GM15510 (cell line): ENCODE data around the gene COX15.

ENCODE experiments used
- POLR2A ChIP-seq: IDR thresholded peaks from 3 replicates; pipeline ENCODE4 v1.6.1; 2011; ENCODE audit warnings: borderline replicate concordance; ENCODE audit not compliant: insufficient read length; ENCODE audit errors: extremely low read depth

COX15 gene

DNA sequence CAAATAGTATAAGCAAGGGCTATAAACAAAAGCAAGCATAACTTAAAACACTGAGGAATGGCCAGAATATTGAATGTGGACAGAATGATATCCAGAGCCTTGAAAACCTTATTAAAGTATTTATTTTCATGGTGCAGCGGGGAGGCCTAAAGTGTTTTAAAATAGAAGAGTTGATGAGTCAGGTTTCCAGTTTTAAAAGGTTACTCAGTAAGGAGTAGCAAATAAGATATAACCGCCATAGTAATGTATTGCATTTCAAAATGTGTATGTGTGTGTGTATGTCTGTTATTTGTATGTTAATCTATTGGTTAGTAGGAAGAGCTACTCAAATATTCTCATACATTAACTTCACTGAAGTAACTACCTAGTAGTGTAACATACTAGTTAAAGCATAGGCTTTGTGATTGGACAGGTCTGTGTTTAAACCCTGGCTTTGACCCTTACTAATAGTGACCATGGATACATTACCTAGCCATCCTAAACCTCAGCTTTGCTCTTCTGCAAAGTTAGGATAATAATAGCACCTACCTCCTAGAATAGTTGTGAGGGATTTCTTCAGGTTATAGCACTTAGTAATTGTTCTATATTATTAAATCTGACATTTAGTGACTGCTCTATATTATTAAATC, 17.0 kb upstream of the COX15 start:
- no peak for TF ChIP-seq POLR2A

DNA sequence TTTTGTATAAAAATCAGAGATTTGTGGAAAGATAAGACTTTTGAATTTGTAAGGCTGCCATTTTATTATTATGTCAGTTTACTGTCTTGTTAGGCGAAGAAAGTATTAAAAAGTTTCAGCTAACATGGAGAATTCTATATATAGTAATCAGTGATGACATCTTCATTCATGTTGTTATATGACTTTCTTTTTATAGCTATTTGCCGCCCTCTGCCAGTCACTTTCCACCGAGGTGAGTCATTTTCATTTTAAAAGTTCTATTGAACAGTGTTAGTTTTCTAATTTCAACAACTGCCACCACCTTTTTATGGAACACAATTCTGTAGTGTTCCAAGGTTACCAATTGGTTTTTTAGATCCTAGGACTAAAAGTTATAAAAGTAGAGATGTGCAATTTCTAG, 11.9 kb upstream of the COX15 start:
- no peak for TF ChIP-seq POLR2A

DNA sequence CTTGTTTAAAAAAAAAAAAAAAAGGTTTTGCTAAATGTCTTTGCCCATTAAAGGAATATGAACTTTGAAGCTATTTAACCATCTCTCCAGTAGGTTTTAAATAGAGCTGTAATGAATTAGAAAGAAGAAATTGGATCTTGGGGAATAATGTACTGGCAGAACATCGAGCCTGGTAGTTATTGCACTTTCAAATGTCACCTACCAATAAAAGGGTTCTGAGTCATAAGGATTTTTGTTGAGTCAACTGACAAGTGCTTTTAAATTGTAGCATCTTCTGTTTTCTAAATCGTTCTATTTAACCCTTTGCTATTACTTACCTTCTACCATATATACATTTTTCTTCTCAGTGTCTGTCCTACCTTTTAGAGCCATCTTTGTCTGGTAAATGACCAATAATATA, 10.8 kb upstream of the COX15 start:
- TF ChIP-seq POLR2A: no peak

DNA sequence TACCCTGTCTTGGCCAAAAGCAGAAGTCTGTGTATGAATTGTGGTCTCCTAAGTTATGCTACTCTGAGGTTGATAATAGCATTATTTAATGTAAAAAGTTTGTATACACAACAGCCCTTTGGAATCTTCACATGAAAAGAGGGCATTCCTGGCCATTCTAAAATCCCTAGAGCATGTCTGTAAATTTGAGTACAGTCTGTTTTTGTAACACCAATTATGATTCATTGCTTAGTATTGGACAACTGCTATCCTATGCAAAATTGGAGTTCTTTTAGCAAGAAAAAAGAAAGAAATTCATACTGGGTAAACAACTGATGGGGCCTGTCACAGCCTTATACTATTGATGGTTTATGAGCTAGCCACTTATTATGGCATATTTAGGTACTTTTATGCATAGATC, 10.3 kb upstream of the COX15 start:
- no peak for TF ChIP-seq POLR2A

DNA sequence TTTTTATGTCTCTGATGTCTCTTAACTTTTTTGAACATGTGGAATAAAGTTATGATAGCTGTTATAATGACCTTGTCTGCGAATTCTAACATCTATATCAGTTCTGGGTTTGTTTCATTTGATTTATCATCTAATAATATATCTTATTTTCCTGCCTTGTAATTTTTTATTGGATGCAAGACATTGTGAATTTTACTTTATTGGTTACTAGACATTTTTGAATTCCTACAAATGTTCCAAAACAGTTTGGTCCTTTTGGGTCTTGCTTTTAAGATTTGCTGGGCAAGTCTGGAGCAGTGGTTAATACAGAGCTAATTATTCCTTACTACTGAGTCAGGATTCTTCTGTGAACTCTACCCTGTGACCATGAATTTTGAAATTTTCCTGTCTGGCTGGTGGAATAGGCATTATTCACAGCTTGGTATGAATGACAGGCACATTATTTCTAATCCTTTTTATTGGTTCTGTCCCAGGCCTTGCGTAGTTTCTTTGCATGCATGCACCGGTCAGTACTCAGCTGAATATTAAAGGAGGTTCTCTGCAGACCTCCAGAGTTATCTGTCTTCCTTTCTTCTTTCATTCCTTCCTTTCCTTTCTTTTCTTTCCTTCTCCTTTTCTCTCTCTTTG, 9.1 kb upstream of the COX15 start:
- TF ChIP-seq POLR2A: no peak

DNA sequence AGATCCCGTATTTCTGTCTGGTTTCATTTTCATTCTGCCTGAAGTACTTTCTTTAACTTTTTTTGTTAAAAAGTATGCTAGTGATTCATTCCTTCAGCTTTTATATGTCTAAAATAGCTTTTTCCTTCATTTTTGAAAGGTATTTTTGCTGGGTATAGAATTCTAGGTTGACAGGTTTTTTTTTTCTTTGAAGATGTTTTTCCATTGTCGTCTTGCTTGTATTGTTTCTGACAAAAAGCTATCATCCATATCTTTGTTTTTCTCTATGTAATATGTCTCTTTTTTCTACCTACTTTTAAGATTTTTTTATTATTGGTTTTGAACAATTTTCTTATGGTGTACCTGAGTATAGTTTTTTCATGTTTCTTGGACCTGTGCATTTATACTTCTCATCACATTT, 8.3 kb upstream of the COX15 start:
- no peak for TF ChIP-seq POLR2A

DNA sequence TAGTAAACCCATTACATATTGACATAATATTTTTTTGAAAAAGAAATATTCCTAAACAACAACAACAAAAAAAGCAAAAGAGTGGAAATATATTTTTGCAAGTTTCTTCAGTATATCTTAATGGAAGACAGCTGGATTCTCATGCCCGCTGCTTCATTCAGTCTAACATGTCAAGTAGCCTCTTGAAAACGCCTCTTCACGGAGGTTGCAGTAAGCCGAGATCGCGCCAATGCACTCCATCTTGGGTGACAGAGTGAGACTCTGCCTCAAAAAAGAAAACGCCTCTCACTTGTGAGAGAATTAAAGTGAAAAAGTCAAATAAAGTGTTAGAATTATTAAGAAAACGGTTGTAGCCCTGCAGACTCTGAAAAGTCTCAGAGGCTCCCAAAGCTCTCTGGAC, 1.4 kb upstream of the COX15 start:
- no peak for TF ChIP-seq POLR2A

DNA sequence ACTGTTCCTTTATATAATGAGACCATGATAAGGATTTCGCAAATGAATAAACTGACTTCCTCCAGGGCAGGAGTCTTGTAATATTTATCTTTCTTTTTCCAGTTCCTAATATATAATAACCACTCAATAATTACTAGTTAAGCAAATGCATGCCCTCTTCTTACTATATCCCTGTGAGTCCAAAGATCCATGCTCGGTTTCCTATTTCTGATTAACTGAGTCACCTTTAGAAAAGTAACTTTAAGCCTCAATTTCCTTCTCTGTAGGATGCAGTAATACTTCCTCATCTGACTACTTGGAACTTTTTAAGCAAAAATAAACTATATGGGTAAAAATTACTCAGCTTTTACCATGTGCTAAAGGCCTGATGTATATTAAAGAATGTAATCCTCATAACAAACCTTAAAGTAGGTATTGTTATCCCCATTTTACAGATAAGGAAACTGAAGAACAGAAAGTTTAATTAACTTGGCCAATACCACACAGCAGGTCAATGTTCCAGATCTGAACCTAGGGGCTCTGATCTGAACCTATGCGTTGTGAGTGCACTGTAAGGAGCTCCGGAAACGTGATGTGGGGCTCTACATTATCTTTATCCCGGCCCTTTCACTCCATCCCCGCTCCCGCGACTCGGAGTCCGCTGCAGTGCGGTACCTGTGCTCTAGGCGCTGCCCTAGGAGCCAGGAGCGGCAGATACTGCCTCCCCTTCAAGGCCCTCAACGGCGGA, 458 bp downstream of the COX15 start:
- no peak for TF ChIP-seq POLR2A

DNA sequence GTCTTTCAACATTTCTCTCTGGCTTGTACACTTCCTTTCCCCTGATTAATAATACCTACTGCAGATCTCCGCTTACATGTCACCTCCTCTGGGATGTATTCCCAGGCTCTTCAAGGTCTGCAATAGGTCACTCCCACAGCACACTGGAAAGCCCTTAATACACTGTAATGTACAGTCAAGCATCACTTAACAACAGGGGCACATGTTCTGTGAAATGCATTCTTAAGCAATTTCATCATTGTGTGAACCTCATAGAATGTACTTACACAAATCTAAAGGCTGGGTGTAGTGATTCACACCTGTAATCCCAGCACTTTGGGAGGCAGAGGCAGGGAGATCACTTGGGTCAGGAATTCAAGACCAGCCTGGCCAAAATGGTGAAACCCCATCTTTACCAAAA, 1.9 kb downstream of the COX15 start:
- TF ChIP-seq POLR2A: no peak

DNA sequence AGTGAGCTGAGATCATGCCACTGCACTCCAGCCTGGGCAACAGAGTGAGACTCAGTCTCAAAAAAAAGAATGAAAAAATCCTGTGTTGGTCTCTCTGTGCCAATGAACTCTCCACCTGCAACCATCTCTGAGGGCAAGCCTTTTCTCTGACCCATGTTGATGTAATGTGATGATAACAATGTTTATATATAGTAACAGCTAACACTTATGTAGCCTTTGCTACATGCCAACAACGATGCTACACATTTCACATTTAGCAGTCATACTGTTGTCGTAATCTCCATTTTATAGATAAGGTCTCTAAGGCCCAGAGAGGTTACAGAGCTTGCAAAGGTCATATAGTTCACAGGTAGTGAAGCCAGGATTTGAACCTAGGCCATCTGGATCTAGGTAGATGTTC, 11.5 kb downstream of the COX15 start:
- TF ChIP-seq POLR2A: no peak

DNA sequence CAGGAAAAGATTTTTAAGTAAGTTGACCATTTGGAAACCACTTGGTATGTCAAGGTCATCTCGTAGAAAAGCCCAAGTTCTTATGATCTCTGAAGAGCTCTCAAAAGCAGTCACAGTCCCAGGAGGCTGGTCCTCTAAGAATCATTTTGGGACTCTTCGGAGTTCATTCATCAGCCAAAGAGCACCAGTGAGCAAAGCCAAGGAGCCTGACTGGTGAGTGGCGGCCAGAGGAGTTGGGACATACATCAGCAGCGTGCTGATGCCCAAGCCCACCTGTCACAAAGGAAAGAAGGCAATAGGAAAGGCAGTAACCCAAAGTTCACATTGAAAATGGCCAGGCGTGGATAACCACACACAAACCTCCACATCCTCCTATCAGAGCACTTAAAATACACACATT, 17.5 kb downstream of the COX15 start:
- TF ChIP-seq POLR2A: no peak

DNA sequence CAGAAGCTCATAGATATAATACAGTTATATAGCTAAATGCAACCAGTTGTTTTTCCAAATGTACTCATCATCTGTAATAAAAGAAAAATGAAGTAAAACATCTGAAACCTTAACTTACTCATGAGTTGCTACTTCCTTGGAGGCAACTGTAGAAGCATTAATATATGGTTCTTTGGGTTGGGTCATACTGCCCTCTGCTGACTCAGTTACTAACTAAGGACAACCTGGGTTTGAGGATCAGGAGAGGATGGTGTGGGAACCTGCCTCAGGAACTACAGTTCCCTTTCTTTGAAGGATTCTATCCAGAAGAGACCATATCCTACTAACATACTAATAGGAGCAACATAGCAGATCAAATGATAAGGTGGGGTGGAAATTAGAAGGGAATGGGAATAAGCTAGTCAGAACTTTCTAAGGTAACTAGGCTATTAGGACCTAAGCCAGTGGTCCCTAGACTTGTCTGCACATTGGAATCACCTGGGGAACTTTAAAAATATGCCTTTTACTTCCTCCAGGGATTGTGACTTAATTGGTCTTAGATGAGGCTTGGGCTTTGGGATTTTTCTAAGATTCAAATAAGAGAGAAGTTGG, 20.7 kb downstream of the COX15 start:
- no peak for TF ChIP-seq POLR2A

DNA sequence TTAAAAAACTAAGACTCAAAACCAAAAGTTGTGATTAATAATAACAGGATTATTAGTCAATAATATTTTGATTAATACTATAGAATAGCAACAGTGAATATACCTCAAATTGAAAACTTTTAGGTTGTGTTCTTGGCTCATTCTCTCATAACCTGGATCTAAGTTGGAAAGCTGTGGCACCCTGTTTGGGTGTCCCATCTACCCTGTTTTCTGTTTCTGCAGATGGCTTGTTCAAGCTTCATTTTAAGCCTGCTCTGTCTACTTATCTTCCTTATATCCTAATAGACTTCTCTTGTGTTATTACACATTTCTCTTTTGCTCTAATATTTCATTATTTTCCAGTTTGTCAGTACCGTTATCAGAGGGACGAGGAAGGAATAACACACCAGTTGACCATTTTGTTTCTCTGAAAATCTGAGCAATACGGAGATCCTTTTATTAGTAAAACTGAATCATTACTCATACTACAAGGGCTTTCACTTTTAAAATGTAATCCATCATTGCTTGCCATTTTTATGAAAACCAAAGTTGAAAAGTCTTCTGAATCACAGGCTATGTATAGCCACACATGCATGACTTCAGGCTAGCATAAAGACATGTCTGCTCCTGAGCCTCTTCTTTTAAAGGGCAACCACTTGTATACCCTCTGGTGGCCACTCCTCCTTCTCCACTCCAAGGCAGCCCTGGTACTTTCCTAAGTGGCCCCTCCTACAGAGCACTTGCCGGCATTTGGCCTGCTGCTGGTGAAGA, 22.3 kb downstream of the COX15 start:
- no peak for TF ChIP-seq POLR2A

DNA sequence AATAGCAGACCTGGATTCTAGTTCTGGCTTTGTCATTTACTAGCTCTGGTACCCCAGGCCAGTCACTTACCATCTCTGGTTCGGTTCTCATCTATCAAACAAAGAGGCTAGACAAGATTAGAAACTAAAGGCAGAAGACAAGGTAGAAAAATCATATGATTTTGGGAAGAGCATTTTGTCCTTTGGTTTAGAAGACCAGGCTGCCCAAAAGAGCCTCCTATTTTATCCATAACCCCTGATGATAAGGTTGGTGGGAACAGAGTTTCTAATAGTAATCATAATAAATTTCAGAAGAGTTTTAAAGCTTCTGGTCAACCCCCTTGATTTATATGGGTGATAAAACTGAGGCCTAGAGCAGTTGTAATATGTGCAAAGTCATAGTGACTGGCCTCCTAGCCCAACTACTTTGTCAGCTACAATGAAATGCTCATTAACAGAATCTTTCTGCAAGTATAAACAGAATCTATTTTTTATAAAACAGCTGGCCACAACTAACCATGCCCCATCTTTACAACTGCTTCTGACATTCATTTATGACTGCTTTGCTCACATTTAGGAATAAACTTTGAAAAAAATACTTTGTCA, 23.4 kb downstream of the COX15 start:
- no peak for TF ChIP-seq POLR2A

DNA sequence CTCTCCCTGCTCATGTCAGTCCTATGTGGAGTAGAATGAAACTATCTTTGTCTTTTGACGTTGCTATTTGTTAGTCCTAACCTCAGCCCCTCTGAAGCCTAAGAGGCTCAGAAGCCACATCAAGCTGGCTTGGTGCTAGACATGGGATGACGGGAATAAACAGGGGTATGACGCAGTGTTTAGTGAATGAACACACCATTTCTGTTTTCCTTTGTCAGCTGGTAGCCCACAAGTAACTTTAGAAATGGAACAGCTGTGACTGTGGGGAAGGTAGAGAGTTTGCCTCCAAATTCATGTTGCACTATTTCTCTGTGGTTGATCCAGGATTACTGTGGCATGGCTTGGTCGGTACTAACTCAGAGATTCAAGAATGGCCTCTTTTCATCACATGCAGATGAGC, 31.3 kb downstream of the COX15 start:
- TF ChIP-seq POLR2A: no peak
